HepG2 (cell line): ENCODE data around the gene CTDP1. TPM values are rescaled to one million over a fixed set of nuclear protein-coding genes. Genes with fewer than 3 reads are reported as not detected.

ENCODE experiments used
- FOXM1 ChIP-seq: sonication (generic); formaldehyde crosslinking; IDR thresholded peaks from 2 replicates; pipeline ENCODE4 v1.5.0; 2020; ENCODE audit warnings: missing genetic modification reagents
- IRX3 ChIP-seq: sonication (generic); formaldehyde crosslinking; IDR thresholded peaks from 2 replicates; pipeline ENCODE4 v1.8.1; 2023; ENCODE audit warnings: mild to moderate bottlenecking, low read depth, missing genetic modification reagents, borderline replicate concordance
- RFX5 ChIP-seq: IDR thresholded peaks from 2 replicates; pipeline ENCODE4 v1.6.1; 2011; ENCODE audit warnings: low read depth, low read length, improper control_type of control experiment
- TBL1XR1 ChIP-seq: fragments of 150-350 bp; IDR thresholded peaks from 2 replicates; pipeline ENCODE4 v1.6.1; 2014; ENCODE audit warnings: borderline replicate concordance, low read length; ENCODE audit not compliant: partially characterized antibody
- ZFP90 ChIP-seq: sonication (generic); formaldehyde crosslinking; IDR thresholded peaks from 2 replicates; pipeline ENCODE4 v1.8.0; 2022; ENCODE audit warnings: missing genetic modification reagents, mild to moderate bottlenecking, inconsistent platforms, borderline replicate concordance
- ZIK1 ChIP-seq: sonication (generic); formaldehyde crosslinking; IDR thresholded peaks from 2 replicates; pipeline ENCODE4 v1.5.0; 2020; ENCODE audit warnings: mild to moderate bottlenecking, low read depth, missing genetic modification reagents, borderline replicate concordance
- ZMYM3 ChIP-seq: sonication (generic); formaldehyde crosslinking; IDR thresholded peaks from 2 replicates; pipeline ENCODE4 v1.5.1; 2020; ENCODE audit warnings: mild to moderate bottlenecking, missing genetic modification reagents
- ZNF180 ChIP-seq: sonication (generic); formaldehyde crosslinking; IDR thresholded peaks from 2 replicates; pipeline ENCODE4 v1.4.0; 2020; ENCODE audit warnings: low read depth, missing genetic modification reagents, borderline replicate concordance
- ZNF256 ChIP-seq: sonication (generic); formaldehyde crosslinking; conservative IDR thresholded peaks from 2 replicates; pipeline ENCODE4 v1.4.0; 2020; ENCODE audit warnings: missing genetic modification reagents
- ZNF354B ChIP-seq: sonication (generic); formaldehyde crosslinking; IDR thresholded peaks from 2 replicates; pipeline ENCODE4 v1.8.0; 2022; ENCODE audit warnings: mild to moderate bottlenecking, missing genetic modification reagents
- ZNF709 ChIP-seq: sonication (generic); formaldehyde crosslinking; IDR thresholded peaks from 2 replicates; pipeline ENCODE4 v1.5.0; 2020; ENCODE audit warnings: mild to moderate bottlenecking, missing genetic modification reagents
- polyA plus RNA-seq, 8 experiments: library from polyadenylated mRNA; depleted of rRNA in 3 of 8; stranded (reverse) in 7 of 8; unstranded in 1 of 8; fragments of >200 nt; fragmentation: Illumina TruSeq in 4 of 8; extraction: Trizol in 4 of 8; gene quantifications; 2 replicates each; pipeline versions ENCODE4 v1.2.1 to v1.2.3, GENCODE V29; 2011 to 2016; ENCODE audit warnings: low read depth in 4 of 8, missing spikeins in 1 of 8, mixed read lengths in 1 of 8; ENCODE audit not compliant: insufficient read depth in 1 of 8
- total RNA-seq, 5 experiments: library from RNA; depleted of rRNA; stranded (reverse); fragments of >200 nt; fragmentation: Illumina TruSeq; extraction: Trizol; gene quantifications; 2 replicates each; pipeline ENCODE4 v1.2.3, GENCODE V29; 2016; ENCODE audit warnings: low read depth in 1 of 5
- TF ChIP-seq, protein P1 (sequence below), 2 experiments: sonication (generic) in 1 of 2; formaldehyde crosslinking in 1 of 2; IDR thresholded peaks; 2 replicates each; pipeline versions ENCODE4 v1.4.0 to v1.6.1; 2018 to 2020; ENCODE audit warnings: missing genetic modification reagents in 2 of 2, borderline replicate concordance in 1 of 2, low read depth in 1 of 2, mild to moderate bottlenecking in 1 of 2, missing biosample characterization in 1 of 2
- TF ChIP-seq, protein P2 (sequence below): sonication (generic); formaldehyde crosslinking; IDR thresholded peaks from 2 replicates; pipeline ENCODE4 v1.8.0; 2022; ENCODE audit warnings: missing genetic modification reagents, mild to moderate bottlenecking, borderline replicate concordance
- TF ChIP-seq, protein P3 (sequence below): sonication (generic); formaldehyde crosslinking; IDR thresholded peaks from 2 replicates; pipeline ENCODE4 v1.9.0; 2021; ENCODE audit warnings: missing genetic modification reagents, borderline replicate concordance
- TF ChIP-seq, protein P4 (sequence below): sonication (generic); formaldehyde crosslinking; IDR thresholded peaks from 2 replicates; pipeline ENCODE4 v1.5.0; 2020; ENCODE audit warnings: mild to moderate bottlenecking, missing genetic modification reagents, moderate library complexity
- TF ChIP-seq, protein P5 (sequence below): sonication (generic); formaldehyde crosslinking; IDR thresholded peaks from 2 replicates; pipeline ENCODE4 v1.9.0; 2022; ENCODE audit warnings: low read depth, missing genetic modification reagents
- TF ChIP-seq, protein P6 (sequence below): sonication (generic); formaldehyde crosslinking; IDR thresholded peaks from 2 replicates; pipeline ENCODE4 v1.8.0; 2022; ENCODE audit warnings: mild to moderate bottlenecking, missing genetic modification reagents, moderate library complexity

Gene CTDP1
- total and polyA plus RNA-seq, 2 of the 13 experiments (the other 11 are each of a cell fraction or from before 2014, with no cell fraction given) = 6.9 to 11.0 TPM

DNA sequence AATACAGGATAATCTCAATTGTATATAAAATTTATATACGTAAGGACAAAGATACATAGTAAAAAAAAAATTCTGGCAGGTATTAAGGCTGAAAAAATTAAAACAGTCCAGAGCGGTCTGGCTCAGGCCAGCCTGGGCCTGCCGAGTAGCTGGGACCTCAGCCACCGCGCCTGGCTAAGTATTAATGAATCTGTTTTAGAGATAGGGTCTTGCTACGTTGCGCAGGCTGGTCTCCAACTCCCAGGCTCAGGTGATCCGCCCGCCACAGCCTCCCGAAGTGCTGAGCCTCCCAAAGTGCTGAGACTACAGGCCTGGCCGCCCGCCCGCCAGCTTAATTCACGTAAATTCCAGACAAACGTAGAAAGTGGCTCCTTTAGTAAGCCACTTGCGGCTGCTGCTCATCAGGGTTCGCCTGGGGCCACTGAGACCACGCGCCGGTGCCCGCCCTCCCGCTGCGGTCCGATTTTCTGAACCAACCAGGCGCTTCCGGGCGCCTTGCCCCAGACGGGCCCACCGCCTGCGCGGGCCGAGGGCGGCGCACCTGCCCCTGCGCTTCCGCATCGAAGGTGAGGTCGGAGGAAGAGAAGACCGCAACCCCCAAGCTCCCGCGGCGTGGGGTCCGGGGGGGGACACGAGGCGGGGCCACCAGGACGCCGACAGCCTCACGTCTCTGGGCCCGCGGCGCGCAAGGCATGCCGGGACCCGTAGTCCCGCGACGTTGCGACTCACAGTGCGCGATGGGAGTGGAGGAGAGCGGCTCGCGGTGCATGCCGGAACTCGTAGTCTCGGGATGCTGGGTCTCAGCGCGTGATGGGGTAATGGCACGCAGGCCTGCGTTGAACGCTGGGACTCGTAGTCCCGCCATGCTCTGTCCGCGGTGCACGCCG is 695 bp upstream of the CTDP1 start (continued):
- TF ChIP-seq, protein P1, sequence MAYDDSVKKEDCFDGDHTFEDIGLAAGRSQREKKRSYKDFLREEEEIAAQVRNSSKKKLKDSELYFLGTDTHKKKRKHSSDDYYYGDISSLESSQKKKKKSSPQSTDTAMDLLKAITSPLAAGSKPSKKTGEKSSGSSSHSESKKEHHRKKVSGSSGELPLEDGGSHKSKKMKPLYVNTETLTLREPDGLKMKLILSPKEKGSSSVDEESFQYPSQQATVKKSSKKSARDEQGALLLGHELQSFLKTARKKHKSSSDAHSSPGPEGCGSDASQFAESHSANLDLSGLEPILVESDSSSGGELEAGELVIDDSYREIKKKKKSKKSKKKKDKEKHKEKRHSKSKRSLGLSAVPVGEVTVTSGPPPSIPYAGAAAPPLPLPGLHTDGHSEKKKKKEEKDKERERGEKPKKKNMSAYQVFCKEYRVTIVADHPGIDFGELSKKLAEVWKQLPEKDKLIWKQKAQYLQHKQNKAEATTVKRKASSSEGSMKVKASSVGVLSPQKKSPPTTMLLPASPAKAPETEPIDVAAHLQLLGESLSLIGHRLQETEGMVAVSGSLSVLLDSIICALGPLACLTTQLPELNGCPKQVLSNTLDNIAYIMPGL (CRISPR knock-in tag; IDR thresholded peaks at IDR 0.05; ENCODE audit: borderline replicate concordance in 1 of 2, low read depth in 1 of 2) = peak; percentile 79 to 88; a peak in 3 of 4 replicates
- TF ChIP-seq, protein P2, sequence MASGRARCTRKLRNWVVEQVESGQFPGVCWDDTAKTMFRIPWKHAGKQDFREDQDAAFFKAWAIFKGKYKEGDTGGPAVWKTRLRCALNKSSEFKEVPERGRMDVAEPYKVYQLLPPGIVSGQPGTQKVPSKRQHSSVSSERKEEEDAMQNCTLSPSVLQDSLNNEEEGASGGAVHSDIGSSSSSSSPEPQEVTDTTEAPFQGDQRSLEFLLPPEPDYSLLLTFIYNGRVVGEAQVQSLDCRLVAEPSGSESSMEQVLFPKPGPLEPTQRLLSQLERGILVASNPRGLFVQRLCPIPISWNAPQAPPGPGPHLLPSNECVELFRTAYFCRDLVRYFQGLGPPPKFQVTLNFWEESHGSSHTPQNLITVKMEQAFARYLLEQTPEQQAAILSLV = peak; percentile 96
- TF ChIP-seq IRX3 (CRISPR knock-in tag) = 0 out of 2 replicates have a peak, but pooled peaks have one; percentile 46
- TF ChIP-seq ZMYM3 = peak; percentile 65
- no peak for TF ChIP-seq TBL1XR1
- no peak for TF ChIP-seq ZNF354B (CRISPR knock-in tag)
- TF ChIP-seq, protein P3, sequence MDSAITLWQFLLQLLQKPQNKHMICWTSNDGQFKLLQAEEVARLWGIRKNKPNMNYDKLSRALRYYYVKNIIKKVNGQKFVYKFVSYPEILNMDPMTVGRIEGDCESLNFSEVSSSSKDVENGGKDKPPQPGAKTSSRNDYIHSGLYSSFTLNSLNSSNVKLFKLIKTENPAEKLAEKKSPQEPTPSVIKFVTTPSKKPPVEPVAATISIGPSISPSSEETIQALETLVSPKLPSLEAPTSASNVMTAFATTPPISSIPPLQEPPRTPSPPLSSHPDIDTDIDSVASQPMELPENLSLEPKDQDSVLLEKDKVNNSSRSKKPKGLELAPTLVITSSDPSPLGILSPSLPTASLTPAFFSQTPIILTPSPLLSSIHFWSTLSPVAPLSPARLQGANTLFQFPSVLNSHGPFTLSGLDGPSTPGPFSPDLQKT (CRISPR knock-in tag) = no peak
- TF ChIP-seq RFX5 = no peak; the same call in 1 of the 2 replicates
- peak; percentile 90 for TF ChIP-seq ZIK1 (CRISPR knock-in tag)
- TF ChIP-seq ZNF180 = no peak
- TF ChIP-seq, protein P4, sequence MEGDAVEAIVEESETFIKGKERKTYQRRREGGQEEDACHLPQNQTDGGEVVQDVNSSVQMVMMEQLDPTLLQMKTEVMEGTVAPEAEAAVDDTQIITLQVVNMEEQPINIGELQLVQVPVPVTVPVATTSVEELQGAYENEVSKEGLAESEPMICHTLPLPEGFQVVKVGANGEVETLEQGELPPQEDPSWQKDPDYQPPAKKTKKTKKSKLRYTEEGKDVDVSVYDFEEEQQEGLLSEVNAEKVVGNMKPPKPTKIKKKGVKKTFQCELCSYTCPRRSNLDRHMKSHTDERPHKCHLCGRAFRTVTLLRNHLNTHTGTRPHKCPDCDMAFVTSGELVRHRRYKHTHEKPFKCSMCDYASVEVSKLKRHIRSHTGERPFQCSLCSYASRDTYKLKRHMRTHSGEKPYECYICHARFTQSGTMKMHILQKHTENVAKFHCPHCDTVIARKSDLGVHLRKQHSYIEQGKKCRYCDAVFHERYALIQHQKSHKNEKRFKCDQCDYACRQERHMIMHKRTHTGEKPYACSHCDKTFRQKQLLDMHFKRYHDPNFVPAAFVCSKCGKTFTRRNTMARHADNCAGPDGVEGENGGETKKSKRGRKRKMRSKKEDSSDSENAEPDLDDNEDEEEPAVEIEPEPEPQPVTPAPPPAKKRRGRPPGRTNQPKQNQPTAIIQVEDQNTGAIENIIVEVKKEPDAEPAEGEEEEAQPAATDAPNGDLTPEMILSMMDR (CRISPR knock-in tag) = peak; percentile 46
- TF ChIP-seq ZNF709 (CRISPR knock-in tag) = peak; percentile 84; the same call in 1 of the 2 replicates
- TF ChIP-seq, protein P5, sequence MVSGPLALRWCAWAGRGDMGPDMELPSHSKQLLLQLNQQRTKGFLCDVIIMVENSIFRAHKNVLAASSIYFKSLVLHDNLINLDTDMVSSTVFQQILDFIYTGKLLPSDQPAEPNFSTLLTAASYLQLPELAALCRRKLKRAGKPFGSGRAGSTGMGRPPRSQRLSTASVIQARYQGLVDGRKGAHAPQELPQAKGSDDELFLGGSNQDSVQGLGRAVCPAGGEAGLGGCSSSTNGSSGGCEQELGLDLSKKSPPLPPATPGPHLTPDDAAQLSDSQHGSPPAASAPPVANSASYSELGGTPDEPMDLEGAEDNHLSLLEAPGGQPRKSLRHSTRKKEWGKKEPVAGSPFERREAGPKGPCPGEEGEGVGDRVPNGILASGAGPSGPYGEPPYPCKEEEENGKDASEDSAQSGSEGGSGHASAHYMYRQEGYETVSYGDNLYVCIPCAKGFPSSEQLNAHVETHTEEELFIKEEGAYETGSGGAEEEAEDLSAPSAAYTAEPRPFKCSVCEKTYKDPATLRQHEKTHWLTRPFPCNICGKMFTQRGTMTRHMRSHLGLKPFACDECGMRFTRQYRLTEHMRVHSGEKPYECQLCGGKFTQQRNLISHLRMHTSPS (CRISPR knock-in tag) = peak; percentile 65; the same call in 1 of the 2 replicates
- no peak for TF ChIP-seq ZNF256 (CRISPR knock-in tag)
- TF ChIP-seq, protein P6, sequence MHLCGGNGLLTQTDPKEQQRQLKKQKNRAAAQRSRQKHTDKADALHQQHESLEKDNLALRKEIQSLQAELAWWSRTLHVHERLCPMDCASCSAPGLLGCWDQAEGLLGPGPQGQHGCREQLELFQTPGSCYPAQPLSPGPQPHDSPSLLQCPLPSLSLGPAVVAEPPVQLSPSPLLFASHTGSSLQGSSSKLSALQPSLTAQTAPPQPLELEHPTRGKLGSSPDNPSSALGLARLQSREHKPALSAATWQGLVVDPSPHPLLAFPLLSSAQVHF (CRISPR knock-in tag) = no peak
- TF ChIP-seq FOXM1 (CRISPR knock-in tag) = no peak
- no peak; the same call in none of the 2 replicates for TF ChIP-seq ZFP90 (CRISPR knock-in tag)
